Fibroblast of lung (primary cell): Measurements from ENCODE around the gene KEAP1. TPM values are rescaled to one million over a fixed set of nuclear protein-coding genes. Genes with fewer than 3 reads are reported as not detected.
"Not testable (repeated sequence)": the region's sequence is repeated elsewhere in the genome, so short reads cannot be mapped to it uniquely, and the experiment has no call there.

Experiments
- DNase-seq, 2 donors: peaks; one replicate each; pipeline versions ENCODE4 v3.0.0 to v3.0.0-alpha.2; 2010; ENCODE audit warnings: low read depth in 2 of 2
- H2AFZ ChIP-seq: 2 replicates; pipeline ENCODE4 v1.5.1; 2012; ENCODE audit warnings: low read length, control low read depth, inconsistent platforms
- H3K27ac ChIP-seq: 2 replicates; pipeline ENCODE4 v1.5.1; 2011; ENCODE audit warnings: low read length, control low read depth; ENCODE audit not compliant: insufficient read depth
- H3K27me3 ChIP-seq: 2 replicates; pipeline ENCODE4 v1.5.1; 2011; ENCODE audit warnings: mild to moderate bottlenecking, low read length; ENCODE audit not compliant: control insufficient read depth, insufficient read depth
- H3K36me3 ChIP-seq: 2 replicates; pipeline ENCODE4 v1.5.1; 2011; ENCODE audit warnings: low read length; ENCODE audit not compliant: control insufficient read depth, insufficient read depth
- H3K4me1 ChIP-seq: 2 replicates; pipeline ENCODE4 v1.5.1; 2011; ENCODE audit warnings: low read length; ENCODE audit not compliant: control insufficient read depth, insufficient read depth; ENCODE audit errors: extremely low read depth
- H3K4me2 ChIP-seq: 2 replicates; pipeline ENCODE4 v1.5.1; 2011; ENCODE audit warnings: low read length, control low read depth; ENCODE audit not compliant: insufficient read depth; ENCODE audit errors: extremely low read depth
- H3K4me3 ChIP-seq, 4 experiments: fragments of 200-600 bp in 1 of 4; sonication (generic) in 1 of 4; replicated peaks in 1 of 4; 2 replicates each; pipeline ENCODE4 v1.5.1; 2011 to 2016; ENCODE audit warnings: low read length in 4 of 4, low read depth in 3 of 4, mild to moderate bottlenecking in 3 of 4, control low read depth in 2 of 4, inconsistent platforms in 1 of 4, mixed read lengths in 1 of 4; ENCODE audit not compliant: insufficient read depth in 1 of 4; ENCODE audit errors: control extremely low read depth in 1 of 4
- H3K79me2 ChIP-seq: 2 replicates; pipeline ENCODE4 v1.5.1; 2012; ENCODE audit warnings: mild to moderate bottlenecking, low read length, inconsistent platforms; ENCODE audit not compliant: control insufficient read depth, insufficient read depth
- H3K9ac ChIP-seq: 2 replicates; pipeline ENCODE4 v1.5.1; 2011; ENCODE audit warnings: mild to moderate bottlenecking, low read length, control low read depth; ENCODE audit not compliant: insufficient read depth
- H3K9me3 ChIP-seq: 2 replicates; pipeline ENCODE4 v1.5.1; 2012; ENCODE audit warnings: low read depth, low read length; ENCODE audit not compliant: control insufficient read depth, insufficient read depth
- H4K20me1 ChIP-seq: 2 replicates; pipeline ENCODE4 v1.5.1; 2011; ENCODE audit warnings: low read length; ENCODE audit not compliant: control insufficient read depth, insufficient read depth; ENCODE audit errors: extremely low read depth
- EZH2 ChIP-seq: IDR thresholded peaks from 2 replicates; pipeline ENCODE4 v1.5.1; 2012; ENCODE audit warnings: low read length, control low read depth, mild to moderate bottlenecking; ENCODE audit errors: missing control alignments
- polyA plus RNA-seq, 2 donors: library from polyadenylated mRNA; depleted of rRNA in 1 of 2; stranded (reverse) in 1 of 2; unstranded in 1 of 2; fragments of >200 nt; gene quantifications; 2 replicates each; pipeline ENCODE4 v1.2.1, GENCODE V29; 2011 to 2012; ENCODE audit warnings: missing spikeins in 1 of 2
- total RNA-seq: library from RNA; depleted of rRNA; stranded (reverse); fragments of >200 nt; gene quantifications from 2 replicates; pipeline ENCODE4 v1.2.1, GENCODE V29; 2014
- TF ChIP-seq, protein P1 (sequence below), 2 donors: IDR thresholded peaks in 1 of 2; conservative IDR thresholded peaks in 1 of 2; 1 replicate in 1 of 2; 2 replicates in 1 of 2; pipeline ENCODE4 v1.5.1; 2011 to 2012; ENCODE audit warnings: low read length in 2 of 2, control low read depth in 1 of 2, inconsistent platforms in 1 of 2, low read depth in 1 of 2, mild to moderate bottlenecking in 1 of 2

Gene KEAP1
- total and polyA plus RNA-seq, 2 donors (not counting 1 experiment from before 2014, with no cell fraction given) = 36.1 to 103 TPM

DNA sequence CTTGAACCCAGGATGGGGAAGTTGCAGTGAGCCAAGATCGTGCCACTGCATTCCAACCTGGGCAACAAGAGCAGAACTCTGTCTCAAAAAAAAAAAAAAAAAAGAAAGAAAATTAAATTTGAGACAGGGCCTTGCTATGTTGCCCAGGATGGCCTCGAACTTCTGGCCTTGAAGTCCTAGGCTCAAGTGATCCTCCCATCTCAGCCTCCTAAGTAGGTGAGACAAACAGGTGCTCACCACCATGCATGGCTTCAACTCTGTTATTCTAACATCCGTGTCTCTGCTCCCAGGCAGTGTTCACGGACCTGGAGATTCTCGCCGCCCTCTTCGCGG lies 42.5 kb downstream of the KEAP1 start:
- no peak for DNase-seq
- H3K9me3 ChIP-seq = no peaks in the 10 kb centered on the region

DNA sequence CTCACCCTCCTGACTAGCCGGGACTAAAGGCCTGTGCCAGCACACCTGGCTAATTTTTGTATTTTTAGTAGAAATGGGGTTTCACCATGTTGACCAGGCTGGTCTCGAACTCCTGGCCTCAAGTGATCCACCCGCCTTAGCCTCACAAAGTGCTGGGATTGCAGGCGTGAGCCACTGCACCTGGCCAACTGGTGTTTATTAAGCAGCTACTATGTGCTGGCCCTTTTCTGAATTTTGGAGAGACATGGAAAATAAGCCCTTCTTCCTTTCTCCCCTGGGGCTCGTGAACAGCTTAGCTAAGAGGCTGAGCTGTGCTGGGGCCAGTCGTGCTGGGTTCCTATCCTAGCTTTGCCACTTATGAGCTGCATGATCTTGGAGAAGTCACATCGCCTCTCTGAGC lies 44.4 kb downstream of the KEAP1 start:
- not testable (repeated sequence) for H3K4me3 ChIP-seq, H2AFZ ChIP-seq, H3K27me3 ChIP-seq, H3K36me3 ChIP-seq, H3K9ac ChIP-seq, H3K27ac ChIP-seq, DNase-seq, H4K20me1 ChIP-seq, H3K9me3 ChIP-seq, H3K79me2 ChIP-seq, H3K4me1 ChIP-seq, H3K4me2 ChIP-seq

More for the DNA sequence above, 42.5 kb downstream of the KEAP1 start:
- H2AFZ ChIP-seq = no peak overlapping the region
- H3K36me3 ChIP-seq = peaks cover 3% of the 10 kb centered on the region
- no peaks in the 10 kb centered on the region for H4K20me1 ChIP-seq
- TF ChIP-seq, protein P1, sequence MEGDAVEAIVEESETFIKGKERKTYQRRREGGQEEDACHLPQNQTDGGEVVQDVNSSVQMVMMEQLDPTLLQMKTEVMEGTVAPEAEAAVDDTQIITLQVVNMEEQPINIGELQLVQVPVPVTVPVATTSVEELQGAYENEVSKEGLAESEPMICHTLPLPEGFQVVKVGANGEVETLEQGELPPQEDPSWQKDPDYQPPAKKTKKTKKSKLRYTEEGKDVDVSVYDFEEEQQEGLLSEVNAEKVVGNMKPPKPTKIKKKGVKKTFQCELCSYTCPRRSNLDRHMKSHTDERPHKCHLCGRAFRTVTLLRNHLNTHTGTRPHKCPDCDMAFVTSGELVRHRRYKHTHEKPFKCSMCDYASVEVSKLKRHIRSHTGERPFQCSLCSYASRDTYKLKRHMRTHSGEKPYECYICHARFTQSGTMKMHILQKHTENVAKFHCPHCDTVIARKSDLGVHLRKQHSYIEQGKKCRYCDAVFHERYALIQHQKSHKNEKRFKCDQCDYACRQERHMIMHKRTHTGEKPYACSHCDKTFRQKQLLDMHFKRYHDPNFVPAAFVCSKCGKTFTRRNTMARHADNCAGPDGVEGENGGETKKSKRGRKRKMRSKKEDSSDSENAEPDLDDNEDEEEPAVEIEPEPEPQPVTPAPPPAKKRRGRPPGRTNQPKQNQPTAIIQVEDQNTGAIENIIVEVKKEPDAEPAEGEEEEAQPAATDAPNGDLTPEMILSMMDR (conservative IDR thresholded peaks at IDR 0.05 in 1 of 2, IDR thresholded peaks at IDR 0.05 in 1 of 2; ENCODE audit: low read depth in 1 of 2, low read length in 2 of 2) = no peak
- no peak for TF ChIP-seq EZH2
- H3K27me3 ChIP-seq = no peaks in the 10 kb centered on the region
- no peak overlapping the region for H3K4me3 ChIP-seq
- no peak overlapping the region for H3K27ac ChIP-seq
- no peak overlapping the region for H3K4me2 ChIP-seq
- no peaks in the 10 kb centered on the region for H3K4me1 ChIP-seq
- no peak overlapping the region for H3K9ac ChIP-seq
- H3K79me2 ChIP-seq = no peaks in the 10 kb centered on the region

DNA sequence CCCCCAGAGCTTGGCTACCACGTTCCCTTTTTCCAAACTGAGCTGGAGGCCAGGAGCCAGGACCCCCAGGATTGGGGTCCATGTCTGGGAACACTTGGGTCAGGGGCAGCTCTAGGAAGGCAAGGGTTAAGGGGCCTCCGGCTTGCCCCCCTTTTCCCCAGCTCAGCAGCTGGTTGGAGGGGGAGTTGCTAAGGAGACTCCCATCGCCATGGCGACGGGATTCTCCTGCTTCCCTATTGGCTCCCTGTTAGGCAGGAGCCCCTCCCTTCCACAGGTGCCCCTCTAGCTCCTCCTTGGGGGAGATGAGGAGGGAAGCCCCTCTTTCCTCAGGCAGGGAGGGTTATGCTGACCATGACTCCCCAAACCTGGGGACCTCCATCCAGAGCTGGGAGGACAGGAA lies 48.9 kb downstream of the KEAP1 start:
- Histone ChIP-seq H3K4me3 (no peak overlapping the region), H3K9ac (no peak overlapping the region), H2AFZ (no peak overlapping the region), H3K79me2 (no peaks in the 10 kb centered on the region), H3K36me3 (no peaks in the 10 kb centered on the region), H3K27me3 (no peaks in the 10 kb centered on the region), H3K4me2 (no peak overlapping the region), H3K27ac (no peak overlapping the region), H3K4me1 (no peaks in the 10 kb centered on the region), H3K9me3 (no peaks in the 10 kb centered on the region), H4K20me1 (no peaks in the 10 kb centered on the region)
- DNase-seq = no peak
- no peak for TF ChIP-seq EZH2

DNA sequence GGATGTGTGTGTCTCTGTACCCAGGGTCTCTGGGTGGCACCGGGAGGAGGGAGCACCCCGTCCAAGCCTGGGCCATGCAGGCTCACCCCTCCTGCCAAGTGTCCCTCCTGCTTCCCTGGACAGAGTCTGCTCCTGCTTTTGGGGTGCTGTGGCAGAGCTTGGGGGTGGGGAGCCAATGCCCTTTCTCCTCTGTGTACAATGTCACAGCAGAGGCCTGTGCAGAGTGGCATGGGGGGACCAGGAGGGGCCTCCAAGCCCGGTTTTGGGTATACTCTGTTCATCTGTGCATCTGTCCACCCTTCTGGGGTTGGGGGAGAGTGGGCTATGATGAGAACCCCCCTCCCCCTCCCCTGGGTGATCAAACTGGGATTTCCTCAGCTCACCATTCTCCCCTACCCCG lies 49.3 kb downstream of the KEAP1 start:
- Histone ChIP-seq H3K27ac (no peak overlapping the region), H3K27me3 (no peaks in the 10 kb centered on the region), H3K9ac (no peak overlapping the region), H2AFZ (no peak overlapping the region), H3K79me2 (no peaks in the 10 kb centered on the region), H3K4me3 (no peak overlapping the region), H3K4me1 (no peaks in the 10 kb centered on the region), H3K36me3 (peaks cover 2% of the 10 kb centered on the region), H4K20me1 (no peaks in the 10 kb centered on the region), H3K4me2 (no peak overlapping the region), H3K9me3 (no peaks in the 10 kb centered on the region)
- no peak for DNase-seq
- no peak for TF ChIP-seq EZH2
- TF ChIP-seq, protein P1 (conservative IDR thresholded peaks at IDR 0.05 in 1 of 2, IDR thresholded peaks at IDR 0.05 in 1 of 2; ENCODE audit: low read depth in 1 of 2, low read length in 2 of 2) = no peak
